OCI-LY7 (cell line): ENCODE results near the gene RNF213. TPM values are rescaled to one million over a fixed set of nuclear protein-coding genes. Genes with fewer than 3 reads are reported as not detected.

Source experiments
- BruUV-seq: library from RNA; stranded (reverse); fragments of 400-500 nt; replicated peaks from 2 replicates; lab custom pipeline; 2021; lab: Mats Ljungman, UMichigan
- CTCF ChIA-PET: fragments of 300-600 bp; sonication (Branson Sonifier 250); formaldehyde crosslinking; loops from one replicate; lab custom pipeline; 2022; ENCODE audit warnings: antibody characterized with exemption; ENCODE audit not compliant: unreplicated experiment; lab: Charles Lee
- POLR2A ChIA-PET: fragments of 300-600 bp; sonication (Branson Sonifier 250); formaldehyde crosslinking; loops from one replicate; lab custom pipeline; 2022; ENCODE audit warnings: antibody characterized with exemption; lab: Charles Lee
- DNase-seq: peaks from one replicate; pipeline ENCODE4 v3.0.0-alpha.2; 2015; ENCODE audit warnings: low spot score
- H2AFZ ChIP-seq: fragments of 200-600 bp; sonication (generic), shearing (Covaris generic); 2 replicates; pipeline ENCODE4 v1.6.1; 2014; ENCODE audit warnings: mild to moderate bottlenecking, antibody characterized with exemption, low read length, moderate library complexity
- H3K27ac ChIP-seq: fragments of 200-600 bp; sonication (generic); 2 replicates; pipeline ENCODE4 v1.5.1; 2014; ENCODE audit warnings: mixed run types, low read depth, mild to moderate bottlenecking, moderate library complexity, low read length, inconsistent platforms; ENCODE audit not compliant: poor library complexity, severe bottlenecking
- H3K36me3 ChIP-seq: fragments of 200-600 bp; sonication (generic); 2 replicates; pipeline ENCODE4 v1.6.1; 2014; ENCODE audit warnings: mild to moderate bottlenecking, antibody characterized with exemption, low read length, moderate library complexity, mixed read lengths; ENCODE audit not compliant: insufficient read depth
- H3K4me1 ChIP-seq: fragments of 200-600 bp; sonication (generic); 2 replicates; pipeline ENCODE4 v1.5.1; 2014; ENCODE audit warnings: mild to moderate bottlenecking, low read length; ENCODE audit not compliant: insufficient read depth, poor library complexity, severe bottlenecking
- H3K4me2 ChIP-seq: fragments of 200-600 bp; sonication (generic); 2 replicates; pipeline ENCODE4 v1.6.1; 2014; ENCODE audit warnings: mild to moderate bottlenecking, low read length
- H3K4me3 ChIP-seq: fragments of 200-600 bp; sonication (generic); 2 replicates; pipeline ENCODE4 v1.5.1; 2014; ENCODE audit warnings: mild to moderate bottlenecking, low read depth, low read length; ENCODE audit not compliant: poor library complexity, severe bottlenecking
- H3K79me2 ChIP-seq: fragments of 200-600 bp; sonication (generic); 2 replicates; pipeline ENCODE4 v1.6.1; 2016; ENCODE audit warnings: low read depth, mild to moderate bottlenecking, low read length, moderate library complexity, mixed read lengths; ENCODE audit not compliant: insufficient read depth
- H3K9me2 ChIP-seq: fragments of 200-600 bp; sonication (generic); 2 replicates; pipeline ENCODE4 v1.6.1; 2016; ENCODE audit warnings: mild to moderate bottlenecking, low read length, mixed read lengths; ENCODE audit not compliant: insufficient read depth
- H3K9me3 ChIP-seq: fragments of 200-600 bp; sonication (generic); 2 replicates; pipeline ENCODE4 v1.6.1; 2014; ENCODE audit warnings: mild to moderate bottlenecking, mixed run types, low read length, mixed read lengths
- H4K20me1 ChIP-seq: fragments of 200-600 bp; sonication (generic); 2 replicates; pipeline ENCODE4 v1.6.1; 2014; ENCODE audit warnings: mild to moderate bottlenecking, antibody characterized with exemption, low read length, moderate library complexity, mixed read lengths; ENCODE audit not compliant: insufficient read depth
- EZH2phosphoT487 ChIP-seq: fragments of 200-600 bp; sonication (generic); IDR thresholded peaks from 2 replicates; pipeline ENCODE4 v1.6.1; 2018; ENCODE audit warnings: low read depth, borderline replicate concordance, mild to moderate bottlenecking, mixed run types, antibody characterized with exemption, low read length, moderate library complexity, mixed read lengths
- intact Hi-C: fragments of 100-400 bp; cut with micrococcal nuclease; formaldehyde crosslinking; loops from one replicate; pipeline ENCODE4 v1.10.0; 2022; ENCODE audit not compliant: unreplicated experiment
- total RNA-seq, 2 experiments: library from RNA; depleted of rRNA in 1 of 2; stranded (reverse); fragments of >200 nt in 1 of 2; shearing (Covaris generic) in 1 of 2; gene quantifications; 2 replicates each; pipeline ENCODE4 v1.2.3, GENCODE V29; 2014 to 2022
- TF ChIP-seq, protein P1 (sequence below): fragments of 200-600 bp; sonication (generic); conservative IDR thresholded peaks from 2 replicates; pipeline ENCODE4 v1.5.1; 2014; ENCODE audit warnings: mild to moderate bottlenecking, antibody characterized with exemption, low read length, moderate library complexity, mixed read lengths

The RNF213 gene
- total RNA-seq, 2 experiments from 2014 or later = 58.8 to 68.6 TPM

- H3K36me3 ChIP-seq = peaks cover 22% of the 10 kb centered on the region
- H3K27ac ChIP-seq = no peak overlapping the region
- H3K79me2 ChIP-seq = no peaks in the 10 kb centered on the region
- H3K4me1 ChIP-seq = no peaks in the 10 kb centered on the region
- no peak overlapping the region for H3K4me3 ChIP-seq
- ChIA-PET POLR2A (no interaction called here), CTCF (no interaction called here)
- no peaks in the 10 kb centered on the region for H4K20me1 ChIP-seq
- H2AFZ ChIP-seq = no peak overlapping the region
- peak; percentile 34 for DNase-seq
- intact Hi-C loops = loop anchor here (1.0 kb wide), 1 partner anchor 168 kb away; no protein-coding TSS in a partner anchor
- no peak overlapping the region for H3K4me2 ChIP-seq
- TF ChIP-seq EZH2phosphoT487 = no peak
- TF ChIP-seq, protein P1, sequence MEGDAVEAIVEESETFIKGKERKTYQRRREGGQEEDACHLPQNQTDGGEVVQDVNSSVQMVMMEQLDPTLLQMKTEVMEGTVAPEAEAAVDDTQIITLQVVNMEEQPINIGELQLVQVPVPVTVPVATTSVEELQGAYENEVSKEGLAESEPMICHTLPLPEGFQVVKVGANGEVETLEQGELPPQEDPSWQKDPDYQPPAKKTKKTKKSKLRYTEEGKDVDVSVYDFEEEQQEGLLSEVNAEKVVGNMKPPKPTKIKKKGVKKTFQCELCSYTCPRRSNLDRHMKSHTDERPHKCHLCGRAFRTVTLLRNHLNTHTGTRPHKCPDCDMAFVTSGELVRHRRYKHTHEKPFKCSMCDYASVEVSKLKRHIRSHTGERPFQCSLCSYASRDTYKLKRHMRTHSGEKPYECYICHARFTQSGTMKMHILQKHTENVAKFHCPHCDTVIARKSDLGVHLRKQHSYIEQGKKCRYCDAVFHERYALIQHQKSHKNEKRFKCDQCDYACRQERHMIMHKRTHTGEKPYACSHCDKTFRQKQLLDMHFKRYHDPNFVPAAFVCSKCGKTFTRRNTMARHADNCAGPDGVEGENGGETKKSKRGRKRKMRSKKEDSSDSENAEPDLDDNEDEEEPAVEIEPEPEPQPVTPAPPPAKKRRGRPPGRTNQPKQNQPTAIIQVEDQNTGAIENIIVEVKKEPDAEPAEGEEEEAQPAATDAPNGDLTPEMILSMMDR = peak; percentile 79
- no peaks in the 10 kb centered on the region for H3K9me3 ChIP-seq
- no TSS peak for BruUV-seq
- H3K9me2 ChIP-seq = no peaks in the 10 kb centered on the region
Measured at GRCh38 chr17:80364091-80364691, 103.5 kb downstream of the RNF213 start.

DNA sequence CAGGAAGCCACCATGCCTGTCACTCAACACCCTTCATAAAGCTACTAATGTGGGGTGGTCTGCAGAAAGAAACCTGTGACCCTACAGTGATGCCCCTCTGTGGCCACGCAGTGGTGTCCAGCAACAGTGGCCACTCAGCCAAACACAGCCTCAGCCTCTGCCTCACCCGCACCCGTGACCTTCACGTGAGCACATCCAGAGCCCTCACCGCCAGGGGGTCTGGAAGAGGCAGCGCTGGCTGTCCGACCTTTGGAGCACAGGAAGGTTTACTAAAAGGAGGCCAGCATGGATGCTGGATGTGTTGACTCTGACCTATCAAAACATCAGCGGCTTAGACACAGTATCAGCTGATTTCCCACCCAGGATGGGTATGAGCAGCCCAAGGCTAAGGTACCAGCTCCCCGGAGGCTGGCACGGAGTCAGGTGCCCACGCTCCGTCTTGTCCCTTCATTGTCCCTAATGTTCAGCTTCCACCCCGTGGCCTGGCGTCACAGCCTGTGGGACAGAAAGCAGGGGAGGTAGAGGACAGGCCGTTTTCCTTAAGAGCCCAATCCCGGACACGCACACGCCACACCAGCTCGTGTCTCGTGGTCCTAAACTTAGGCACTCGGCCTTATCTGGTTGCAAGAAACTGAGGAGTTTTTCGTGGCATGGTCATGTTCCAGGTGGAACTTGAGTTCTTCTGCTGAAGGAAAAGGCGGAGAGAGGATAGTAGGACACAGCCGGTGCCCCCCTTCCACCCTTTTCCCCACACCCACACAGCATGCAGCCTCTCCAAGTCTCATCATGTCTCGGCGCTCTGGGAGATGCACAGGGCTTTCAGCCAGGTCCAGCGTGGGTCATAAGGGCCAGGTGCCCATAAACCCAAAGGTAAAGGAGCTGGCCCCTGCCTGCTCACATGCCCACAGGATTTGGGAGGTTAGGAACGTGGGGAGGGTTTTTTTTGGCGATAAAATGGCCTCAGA lies 104.6 kb downstream of the RNF213 start:
- intact Hi-C loops = no loop called here
- H2AFZ ChIP-seq = no peak overlapping the region
- H3K79me2 ChIP-seq = no peaks in the 10 kb centered on the region
- no peak overlapping the region for H3K27ac ChIP-seq
- DNase-seq = no peak
- H3K4me1 ChIP-seq = no peaks in the 10 kb centered on the region
- TF ChIP-seq EZH2phosphoT487 = no peak
- TF ChIP-seq, protein P1 = no peak
- H4K20me1 ChIP-seq = no peaks in the 10 kb centered on the region
- H3K4me2 ChIP-seq = no peak overlapping the region
- POLR2A ChIA-PET = no interaction called here
- H3K4me3 ChIP-seq = no peak overlapping the region
- H3K9me2 ChIP-seq = no peaks in the 10 kb centered on the region
- no TSS peak for BruUV-seq
- H3K9me3 ChIP-seq = no peaks in the 10 kb centered on the region
- CTCF ChIA-PET = interaction anchor here (0.5 kb wide), 1 partner anchor 163 kb away, joined by 3 read pairs; no protein-coding TSS in a partner anchor
- peaks cover 17% of the 10 kb centered on the region for H3K36me3 ChIP-seq
